GM12874 (cell line): ENCODE results near the gene PEBP1.

Source experiments
- TF ChIP-seq, protein P1 (sequence below): IDR thresholded peaks from 2 replicates; pipeline ENCODE4 v1.5.1; 2011; ENCODE audit warnings: low read depth, mild to moderate bottlenecking, control low read depth, low read length, moderate library complexity; ENCODE audit not compliant: insufficient read depth

Gene PEBP1

DNA sequence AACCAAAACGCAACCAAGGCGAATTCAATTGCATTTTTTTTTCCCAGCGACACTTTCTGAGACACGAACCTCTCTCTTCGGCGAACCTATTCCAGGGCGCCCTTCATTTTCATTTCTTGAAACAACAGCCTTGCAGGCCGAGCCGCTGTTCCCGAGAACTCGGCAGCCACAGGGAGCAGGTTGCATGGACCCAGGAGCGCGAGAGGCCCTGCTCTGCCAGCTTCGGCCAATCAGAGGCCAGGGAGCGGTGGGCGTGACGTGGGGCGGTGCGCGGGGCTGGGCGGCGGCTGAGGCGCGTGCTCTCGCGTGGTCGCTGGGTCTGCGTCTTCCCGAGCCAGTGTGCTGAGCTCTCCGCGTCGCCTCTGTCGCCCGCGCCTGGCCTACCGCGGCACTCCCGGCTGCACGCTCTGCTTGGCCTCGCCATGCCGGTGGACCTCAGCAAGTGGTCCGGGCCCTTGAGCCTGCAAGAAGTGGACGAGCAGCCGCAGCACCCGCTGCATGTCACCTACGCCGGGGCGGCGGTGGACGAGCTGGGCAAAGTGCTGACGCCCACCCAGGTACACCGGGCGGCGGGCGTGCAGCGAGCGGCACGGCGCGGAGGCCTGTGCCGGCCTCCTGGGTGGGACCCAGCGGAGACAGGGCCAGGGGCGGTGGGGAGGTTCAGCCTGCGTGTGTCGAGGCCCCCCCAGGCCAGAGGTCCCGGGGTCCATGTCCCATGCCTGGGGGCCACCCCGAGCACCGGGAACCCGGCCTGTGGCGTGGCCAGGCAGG, at the start of gene PEBP1:
Gene PEBP1 (plus strand): TSS at position 337 of the 771 bp plus-strand sequence. CDS start 86 bp downstream, at position 423.
- TF ChIP-seq, protein P1, sequence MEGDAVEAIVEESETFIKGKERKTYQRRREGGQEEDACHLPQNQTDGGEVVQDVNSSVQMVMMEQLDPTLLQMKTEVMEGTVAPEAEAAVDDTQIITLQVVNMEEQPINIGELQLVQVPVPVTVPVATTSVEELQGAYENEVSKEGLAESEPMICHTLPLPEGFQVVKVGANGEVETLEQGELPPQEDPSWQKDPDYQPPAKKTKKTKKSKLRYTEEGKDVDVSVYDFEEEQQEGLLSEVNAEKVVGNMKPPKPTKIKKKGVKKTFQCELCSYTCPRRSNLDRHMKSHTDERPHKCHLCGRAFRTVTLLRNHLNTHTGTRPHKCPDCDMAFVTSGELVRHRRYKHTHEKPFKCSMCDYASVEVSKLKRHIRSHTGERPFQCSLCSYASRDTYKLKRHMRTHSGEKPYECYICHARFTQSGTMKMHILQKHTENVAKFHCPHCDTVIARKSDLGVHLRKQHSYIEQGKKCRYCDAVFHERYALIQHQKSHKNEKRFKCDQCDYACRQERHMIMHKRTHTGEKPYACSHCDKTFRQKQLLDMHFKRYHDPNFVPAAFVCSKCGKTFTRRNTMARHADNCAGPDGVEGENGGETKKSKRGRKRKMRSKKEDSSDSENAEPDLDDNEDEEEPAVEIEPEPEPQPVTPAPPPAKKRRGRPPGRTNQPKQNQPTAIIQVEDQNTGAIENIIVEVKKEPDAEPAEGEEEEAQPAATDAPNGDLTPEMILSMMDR: peak; percentile 14; the same call in 1 of the 2 replicates

DNA sequence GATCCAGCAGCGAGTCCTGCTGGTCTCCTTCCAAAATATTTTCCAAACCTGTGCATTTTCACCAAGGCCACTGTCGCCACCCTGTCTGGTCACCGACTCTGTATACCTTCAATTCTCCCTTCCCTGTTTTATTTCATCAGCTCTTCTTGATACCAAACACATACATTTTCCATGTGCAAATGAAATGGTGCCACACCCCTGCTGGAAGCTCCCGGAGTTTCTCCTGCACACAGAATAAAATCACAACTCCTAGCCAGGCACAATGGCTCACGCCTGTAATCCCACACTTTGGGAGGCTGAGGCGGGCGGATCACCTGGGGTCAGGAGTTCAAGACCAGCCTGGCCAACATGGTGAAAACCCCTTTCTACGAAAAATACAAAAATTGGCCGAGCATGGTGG, 46.1 kb upstream of the PEBP1 start:
- TF ChIP-seq, protein P1: no peak

DNA sequence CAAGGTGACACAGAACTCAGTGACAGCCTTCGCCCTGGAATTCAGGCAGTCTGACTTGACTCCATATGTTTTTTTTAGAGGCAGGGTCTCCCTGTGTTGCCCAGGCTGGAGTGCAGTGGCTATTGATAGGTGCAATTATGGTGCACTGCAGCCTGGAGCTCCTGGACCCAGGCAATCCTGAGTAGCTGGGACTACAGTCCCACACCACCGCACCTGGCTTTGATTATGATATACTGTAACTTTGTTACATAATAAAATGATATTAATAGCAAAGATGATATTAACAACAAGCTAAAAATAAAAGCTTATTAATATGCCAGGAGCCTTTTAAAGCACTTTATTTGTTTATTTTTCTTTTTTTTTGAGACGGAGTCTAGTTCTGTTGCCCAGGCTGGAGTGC, 41.9 kb upstream of the PEBP1 start:
- TF ChIP-seq, protein P1: no peak

DNA sequence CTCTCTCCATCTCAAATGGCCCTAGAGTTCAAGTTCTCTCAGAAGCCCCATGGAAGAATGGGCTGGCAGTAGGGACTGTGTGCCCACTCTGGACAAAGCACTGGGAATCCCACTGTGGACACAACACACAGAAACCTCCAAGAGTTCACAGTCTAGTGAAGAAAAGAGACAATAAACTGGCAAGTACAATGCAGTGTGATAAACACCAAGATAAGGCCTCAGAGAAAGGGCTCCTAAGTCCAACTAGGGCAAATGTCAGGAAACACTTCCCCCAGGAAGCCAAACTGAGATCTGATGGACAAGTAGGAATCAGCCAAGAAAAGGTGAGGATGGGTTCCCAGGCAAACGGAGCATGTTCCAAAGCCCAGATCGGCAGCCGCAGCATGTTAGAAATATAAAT, 37.5 kb upstream of the PEBP1 start:
- TF ChIP-seq, protein P1: no peak

DNA sequence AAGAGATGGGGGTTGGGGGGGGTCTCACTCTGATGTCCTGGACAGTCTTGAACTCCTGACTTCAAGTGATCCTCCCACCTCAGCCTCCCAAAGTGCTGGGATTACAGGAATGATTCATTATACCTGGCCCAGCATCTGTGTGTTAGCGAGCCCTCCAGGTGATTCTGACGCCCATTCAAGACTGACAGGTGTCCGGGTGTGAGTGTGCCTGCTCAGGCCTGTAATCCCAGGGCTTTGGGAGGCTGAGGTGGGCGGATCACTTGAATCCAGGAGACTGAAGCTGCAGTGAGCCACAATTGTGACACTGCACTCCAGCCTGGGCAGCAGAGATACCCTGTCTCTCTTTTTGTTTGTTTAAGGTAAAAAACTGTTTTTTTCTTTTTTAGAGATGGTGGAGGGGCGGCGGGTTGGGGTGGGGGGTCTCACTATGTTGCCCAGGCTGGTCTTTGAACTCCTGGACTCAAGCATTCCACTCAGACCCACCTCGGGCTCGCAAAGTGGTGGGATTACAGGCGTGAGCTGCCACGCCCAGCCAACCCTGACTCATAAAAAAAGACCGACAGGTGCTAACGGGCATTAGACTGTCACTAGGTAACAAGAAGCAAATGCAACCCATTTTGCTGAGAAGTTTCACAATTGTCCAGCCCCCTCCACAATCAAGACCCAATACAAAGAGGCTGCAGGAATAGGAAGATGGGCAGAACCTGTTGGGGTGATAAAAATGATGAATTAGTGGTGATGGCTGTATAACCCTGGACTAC, 36.8 kb upstream of the PEBP1 start:
- TF ChIP-seq, protein P1: no peak

DNA sequence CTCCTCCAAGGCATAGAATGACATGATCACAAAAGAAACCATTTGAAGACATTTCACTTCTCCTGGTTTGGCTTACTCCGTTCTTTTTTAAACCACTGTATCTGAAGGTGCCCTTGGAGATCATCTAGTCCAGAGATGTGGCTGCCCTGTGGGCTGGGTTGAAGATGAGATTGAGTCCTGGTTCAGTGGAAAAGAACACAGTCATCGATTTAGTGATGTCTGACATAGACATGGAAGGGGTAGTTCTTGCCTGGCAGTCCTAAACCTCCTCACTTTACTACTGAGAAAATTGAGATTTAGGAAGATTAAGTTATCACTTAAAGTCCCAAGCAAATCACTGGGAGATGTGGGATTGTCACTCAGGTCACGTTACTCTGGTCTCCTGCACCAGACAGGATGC, 34.9 kb upstream of the PEBP1 start:
- TF ChIP-seq, protein P1: no peak

DNA sequence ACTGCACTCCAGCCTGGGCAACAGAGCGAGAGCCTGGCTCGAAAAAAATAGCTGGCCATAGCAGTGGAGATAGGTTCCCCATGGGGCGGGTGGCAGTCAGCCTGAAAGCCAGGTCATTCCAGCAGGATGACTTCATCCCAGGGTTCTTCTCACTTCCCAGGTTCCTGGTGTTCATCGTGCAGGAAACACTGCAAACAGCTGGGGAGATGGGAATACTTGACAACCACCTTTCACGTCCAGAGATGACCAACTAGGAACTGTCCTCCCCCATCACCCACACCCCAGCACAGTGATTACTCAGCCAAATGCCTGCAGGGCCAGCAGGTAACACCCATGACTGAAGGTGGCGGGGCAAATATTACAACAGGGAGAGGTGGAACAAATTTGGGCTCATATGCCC, 33.9 kb upstream of the PEBP1 start:
- TF ChIP-seq, protein P1: no peak
